ENCODE results near the gene U2AF1L4. TPM values are rescaled to one million over a fixed set of nuclear protein-coding genes. Genes with fewer than 3 reads are reported as not detected.

U2AF1L4 gene
- total and polyA plus RNA-seq, 10 of the 15 experiments (the other 5 are each of a cell fraction or from before 2014, with no cell fraction given) = 7.9 to 21.6 (median 15.1) TPM

DNA sequence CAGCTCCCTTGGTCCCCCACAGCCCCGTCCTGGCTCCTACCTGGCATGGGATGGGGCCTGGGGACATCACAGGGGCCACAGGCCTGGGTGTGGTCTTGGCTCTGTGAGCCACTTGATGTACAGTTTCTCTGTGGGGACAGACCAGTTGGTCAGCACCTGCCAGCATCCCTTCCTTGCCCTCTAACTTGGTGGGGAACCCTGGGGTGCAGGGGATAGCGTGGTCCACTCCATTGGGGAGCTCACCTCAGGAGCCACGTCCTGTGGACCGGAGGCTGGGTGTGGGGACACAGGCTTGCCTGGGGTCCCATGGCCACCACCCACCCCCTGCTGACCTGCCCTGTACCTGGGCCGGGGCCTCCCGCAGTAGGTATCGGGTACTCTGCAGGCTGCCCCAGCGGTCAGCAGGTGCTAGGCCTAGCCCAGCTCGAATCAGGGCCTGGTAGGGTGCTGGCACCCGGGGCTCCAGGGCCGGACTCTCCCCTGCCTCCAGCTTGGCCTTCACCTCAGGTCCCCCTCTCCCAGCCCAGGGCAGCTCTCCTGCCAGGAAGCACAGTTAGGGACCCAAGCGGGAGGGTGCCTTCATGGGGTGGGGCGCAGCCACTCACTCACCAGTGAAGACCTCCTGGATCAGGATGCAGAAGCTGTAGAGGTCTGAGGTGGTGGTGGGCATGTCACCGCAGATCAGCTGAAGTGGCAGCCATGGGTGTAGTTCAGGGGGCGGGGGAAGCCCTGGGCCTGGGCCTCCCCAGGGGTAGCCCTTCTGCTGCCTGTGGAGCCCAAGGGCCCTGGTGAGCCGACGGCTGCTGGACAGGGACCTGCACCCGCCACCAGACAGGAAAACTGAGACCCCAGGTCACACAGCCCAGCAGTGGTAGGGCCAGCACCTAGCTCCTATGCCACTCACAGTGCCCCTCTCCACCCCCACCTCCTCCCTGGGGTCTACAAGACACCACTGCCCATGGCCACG, 45.0 kb upstream of the U2AF1L4 start (continued):
- TF ChIP-seq, protein P1, sequence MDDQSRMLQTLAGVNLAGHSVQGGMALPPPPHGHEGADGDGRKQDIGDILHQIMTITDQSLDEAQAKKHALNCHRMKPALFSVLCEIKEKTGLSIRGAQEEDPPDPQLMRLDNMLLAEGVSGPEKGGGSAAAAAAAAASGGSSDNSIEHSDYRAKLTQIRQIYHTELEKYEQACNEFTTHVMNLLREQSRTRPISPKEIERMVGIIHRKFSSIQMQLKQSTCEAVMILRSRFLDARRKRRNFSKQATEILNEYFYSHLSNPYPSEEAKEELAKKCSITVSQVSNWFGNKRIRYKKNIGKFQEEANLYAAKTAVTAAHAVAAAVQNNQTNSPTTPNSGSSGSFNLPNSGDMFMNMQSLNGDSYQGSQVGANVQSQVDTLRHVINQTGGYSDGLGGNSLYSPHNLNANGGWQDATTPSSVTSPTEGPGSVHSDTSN (IDR thresholded peaks at IDR 0.05; ENCODE audit: insufficient replicate concordance, low read depth, low read length) = no peak
- TF ChIP-seq ZSCAN29 (IDR thresholded peaks at IDR 0.05) = no peak
- TF ChIP-seq MLLT1 (IDR thresholded peaks at IDR 0.05) = no peak
- no peak for TF ChIP-seq ZNF207 (IDR thresholded peaks at IDR 0.05; ENCODE audit: borderline replicate concordance)
- TF ChIP-seq ZBTB33 (IDR thresholded peaks at IDR 0.05) = no peak
- TF ChIP-seq STAT1 (conservative IDR thresholded peaks at IDR 0.05) = no peak

Measured in GM12878 (cell line).